Activated CD8-positive, alpha-beta T cell treated with anti-CD3 and anti-CD28 coated beads for 36 hours (primary cell): Measurements from ENCODE around the gene LRRTM1. TPM values are rescaled to one million over a fixed set of nuclear protein-coding genes. Genes with fewer than 3 reads are reported as not detected.

Source experiments
- ATAC-seq: fragments of 200-7000 bp; cut with Tn5 transposase; one replicate; pipeline ENCODE4 v1.10.0; 2021; ENCODE audit warnings: mild to moderate bottlenecking, moderate library complexity
- CTCF ChIA-PET: fragments of 350-600 bp; sonication (Branson Sonifier 250); formaldehyde crosslinking; loops from one replicate; lab custom pipeline; 2021; ENCODE audit warnings: antibody characterized with exemption; lab: Charles Lee
- POLR2A ChIA-PET: fragments of 350-600 bp; sonication (Branson Sonifier 250); formaldehyde crosslinking; loops from one replicate; lab custom pipeline; 2021; ENCODE audit warnings: antibody characterized with exemption; lab: Charles Lee
- DNase-seq: peaks from one replicate; pipeline ENCODE4 v3.0.0-alpha.2; 2020
- H3K27ac Mint-ChIP-seq: one replicate; pipeline ENCODE4 v1.8.0; 2021; ENCODE audit warnings: mild to moderate bottlenecking, mixed read lengths
- H3K27me3 Mint-ChIP-seq: one replicate; pipeline ENCODE4 v1.8.0; 2021; ENCODE audit warnings: mixed read lengths
- H3K36me3 Mint-ChIP-seq: one replicate; pipeline ENCODE4 v1.8.0; 2021; ENCODE audit warnings: low read depth, mixed read lengths
- H3K4me1 Mint-ChIP-seq: one replicate; pipeline ENCODE4 v1.8.0; 2021; ENCODE audit warnings: low read depth, mixed read lengths
- H3K4me3 Mint-ChIP-seq: one replicate; pipeline ENCODE4 v1.8.0; 2021; ENCODE audit warnings: mild to moderate bottlenecking, moderate library complexity, mixed read lengths
- H3K9me3 Mint-ChIP-seq: one replicate; pipeline ENCODE4 v1.8.0; 2021; ENCODE audit warnings: mixed read lengths
- intact Hi-C: fragments of 100-400 bp; cut with micrococcal nuclease; formaldehyde crosslinking; loops from one replicate; pipeline ENCODE4 v1.10.0; 2022
- total RNA-seq, 2 experiments: library from RNA; stranded (reverse); gene quantifications; one replicate each; pipeline ENCODE4 v1.2.3, GENCODE V29; 2021
- TF ChIP-seq, protein P1 (sequence below): fragments of 200-600 bp; IDR thresholded peaks from one replicate; pipeline ENCODE4 v1.8.0; 2022; ENCODE audit warnings: antibody characterized with exemption, mild to moderate bottlenecking

Gene LRRTM1
- total RNA-seq, 2 experiments from 2014 or later, result not detected

DNA sequence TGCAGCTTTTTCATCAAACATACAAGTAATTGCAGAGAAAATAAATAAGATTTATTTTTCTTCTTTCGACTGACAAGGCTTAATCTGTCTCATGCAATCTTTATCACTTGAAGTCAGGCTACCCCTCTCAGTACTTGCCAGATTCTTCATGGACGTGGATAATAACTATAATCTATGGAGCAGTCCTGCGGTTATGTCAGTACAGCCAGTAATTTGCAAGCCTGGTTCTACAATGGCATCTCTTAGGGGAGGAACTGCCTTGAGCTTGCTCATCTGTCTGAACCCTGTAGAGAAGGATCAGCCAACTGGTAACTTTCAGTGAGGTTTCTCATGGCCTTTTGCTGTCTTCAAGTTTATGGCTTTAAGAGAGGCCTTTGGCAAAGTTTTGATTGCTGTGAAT, 35.5 kb upstream of the LRRTM1 start:
- no peak overlapping the region for H3K27ac Mint-ChIP-seq
- no peak overlapping the region for H3K4me3 Mint-ChIP-seq
- intact Hi-C loops, result no loop called here
- ChIA-PET POLR2A (no interaction called here), CTCF (no interaction called here)
- TF ChIP-seq, protein P1, sequence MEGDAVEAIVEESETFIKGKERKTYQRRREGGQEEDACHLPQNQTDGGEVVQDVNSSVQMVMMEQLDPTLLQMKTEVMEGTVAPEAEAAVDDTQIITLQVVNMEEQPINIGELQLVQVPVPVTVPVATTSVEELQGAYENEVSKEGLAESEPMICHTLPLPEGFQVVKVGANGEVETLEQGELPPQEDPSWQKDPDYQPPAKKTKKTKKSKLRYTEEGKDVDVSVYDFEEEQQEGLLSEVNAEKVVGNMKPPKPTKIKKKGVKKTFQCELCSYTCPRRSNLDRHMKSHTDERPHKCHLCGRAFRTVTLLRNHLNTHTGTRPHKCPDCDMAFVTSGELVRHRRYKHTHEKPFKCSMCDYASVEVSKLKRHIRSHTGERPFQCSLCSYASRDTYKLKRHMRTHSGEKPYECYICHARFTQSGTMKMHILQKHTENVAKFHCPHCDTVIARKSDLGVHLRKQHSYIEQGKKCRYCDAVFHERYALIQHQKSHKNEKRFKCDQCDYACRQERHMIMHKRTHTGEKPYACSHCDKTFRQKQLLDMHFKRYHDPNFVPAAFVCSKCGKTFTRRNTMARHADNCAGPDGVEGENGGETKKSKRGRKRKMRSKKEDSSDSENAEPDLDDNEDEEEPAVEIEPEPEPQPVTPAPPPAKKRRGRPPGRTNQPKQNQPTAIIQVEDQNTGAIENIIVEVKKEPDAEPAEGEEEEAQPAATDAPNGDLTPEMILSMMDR, result no peak
- DNase-seq (no peak), ATAC-seq (no peak)
- H3K36me3 Mint-ChIP-seq, result no peaks in the 10 kb centered on the region
- no peaks in the 10 kb centered on the region for H3K4me1 Mint-ChIP-seq
- H3K9me3 Mint-ChIP-seq, result peaks cover 2% of the 10 kb centered on the region
- no peaks in the 10 kb centered on the region for H3K27me3 Mint-ChIP-seq

DNA sequence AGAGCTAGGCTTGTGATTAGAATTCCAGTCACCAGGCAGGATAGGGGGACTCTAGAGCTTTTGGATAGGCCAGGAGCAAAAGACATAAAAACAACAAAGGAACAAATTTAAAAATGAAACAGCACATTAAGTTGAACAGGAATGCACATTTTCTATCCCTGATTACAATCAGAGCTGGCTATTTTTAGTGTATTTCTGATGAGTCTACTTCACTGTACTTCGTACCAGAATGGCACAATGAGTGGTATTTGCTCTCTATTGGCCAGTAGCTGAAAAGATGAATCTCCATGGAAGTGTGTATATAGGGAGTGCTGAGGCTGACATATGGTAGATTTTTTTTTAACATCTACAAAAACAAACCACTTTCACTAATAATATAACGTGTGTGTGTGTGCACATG, 34.2 kb upstream of the LRRTM1 start:
- POLR2A ChIA-PET, result interaction anchor here (0.6 kb wide), 2 partner anchors 101 to 1224 kb away, joined by 3 read pairs; no protein-coding TSS in a partner anchor
- H3K4me3 Mint-ChIP-seq, result no peak overlapping the region
- intact Hi-C loops, result no loop called here
- H3K9me3 Mint-ChIP-seq, result peaks cover 2% of the 10 kb centered on the region
- ATAC-seq (no peak), DNase-seq (no peak)
- H3K27ac Mint-ChIP-seq, result no peak overlapping the region
- no peaks in the 10 kb centered on the region for H3K36me3 Mint-ChIP-seq
- CTCF ChIA-PET, result no interaction called here
- no peaks in the 10 kb centered on the region for H3K4me1 Mint-ChIP-seq
- TF ChIP-seq, protein P1, result no peak
- no peaks in the 10 kb centered on the region for H3K27me3 Mint-ChIP-seq

DNA sequence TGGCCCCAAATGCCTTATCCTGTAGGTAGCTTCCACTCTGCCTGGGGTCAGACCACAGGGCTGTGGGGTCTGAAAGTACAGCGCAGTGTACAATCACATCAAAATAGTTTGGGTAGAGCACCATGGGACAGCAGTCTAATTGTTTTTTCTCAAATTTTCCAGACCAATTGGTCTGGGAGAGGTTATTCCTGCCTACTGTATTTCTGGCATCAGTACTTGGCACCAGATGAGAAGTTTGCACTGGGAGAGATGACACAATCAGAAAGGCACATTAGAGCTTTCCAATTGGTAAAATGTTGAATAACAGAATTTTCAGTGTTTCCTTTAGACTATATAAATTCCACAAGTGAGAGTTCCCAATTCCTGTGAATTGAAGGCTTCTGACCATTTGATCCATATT, 30.9 kb upstream of the LRRTM1 start:
- Mint-ChIP-seq H3K9me3 (no peaks in the 10 kb centered on the region), H3K36me3 (no peaks in the 10 kb centered on the region), H3K27me3 (no peaks in the 10 kb centered on the region), H3K27ac (no peak overlapping the region), H3K4me1 (no peaks in the 10 kb centered on the region), H3K4me3 (no peak overlapping the region)
- ATAC-seq (no peak), DNase-seq (no peak)
- intact Hi-C loops, result no loop called here
- ChIA-PET POLR2A (no interaction called here), CTCF (no interaction called here)
- TF ChIP-seq, protein P1, result no peak

DNA sequence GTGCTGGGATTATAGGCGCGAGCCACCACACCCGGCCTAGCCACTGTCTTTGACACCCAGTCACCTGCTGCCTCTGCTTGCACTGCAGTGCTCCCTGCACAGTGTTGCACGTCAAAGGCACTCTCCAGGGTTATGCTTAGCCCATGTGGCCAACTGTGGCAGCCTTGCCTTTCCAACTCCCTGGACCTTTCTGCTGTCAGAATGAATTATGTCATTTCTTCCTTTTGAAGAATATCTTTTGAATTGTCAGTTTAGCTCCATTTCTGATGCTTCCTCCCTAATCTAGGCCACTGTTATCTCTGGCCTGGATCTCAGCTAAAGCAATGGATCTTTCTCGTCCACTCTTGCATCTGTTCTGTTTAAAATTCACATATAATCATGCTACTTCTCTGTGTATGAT, 29.3 kb upstream of the LRRTM1 start:
- Mint-ChIP-seq H3K4me3 (no peak overlapping the region), H3K36me3 (no peaks in the 10 kb centered on the region), H3K27me3 (no peaks in the 10 kb centered on the region), H3K9me3 (no peaks in the 10 kb centered on the region), H3K4me1 (no peaks in the 10 kb centered on the region), H3K27ac (no peak overlapping the region)
- ChIA-PET POLR2A (no interaction called here), CTCF (no interaction called here)
- intact Hi-C loops, result no loop called here
- no peak for DNase-seq
- TF ChIP-seq, protein P1, result no peak
- no peak for ATAC-seq

DNA sequence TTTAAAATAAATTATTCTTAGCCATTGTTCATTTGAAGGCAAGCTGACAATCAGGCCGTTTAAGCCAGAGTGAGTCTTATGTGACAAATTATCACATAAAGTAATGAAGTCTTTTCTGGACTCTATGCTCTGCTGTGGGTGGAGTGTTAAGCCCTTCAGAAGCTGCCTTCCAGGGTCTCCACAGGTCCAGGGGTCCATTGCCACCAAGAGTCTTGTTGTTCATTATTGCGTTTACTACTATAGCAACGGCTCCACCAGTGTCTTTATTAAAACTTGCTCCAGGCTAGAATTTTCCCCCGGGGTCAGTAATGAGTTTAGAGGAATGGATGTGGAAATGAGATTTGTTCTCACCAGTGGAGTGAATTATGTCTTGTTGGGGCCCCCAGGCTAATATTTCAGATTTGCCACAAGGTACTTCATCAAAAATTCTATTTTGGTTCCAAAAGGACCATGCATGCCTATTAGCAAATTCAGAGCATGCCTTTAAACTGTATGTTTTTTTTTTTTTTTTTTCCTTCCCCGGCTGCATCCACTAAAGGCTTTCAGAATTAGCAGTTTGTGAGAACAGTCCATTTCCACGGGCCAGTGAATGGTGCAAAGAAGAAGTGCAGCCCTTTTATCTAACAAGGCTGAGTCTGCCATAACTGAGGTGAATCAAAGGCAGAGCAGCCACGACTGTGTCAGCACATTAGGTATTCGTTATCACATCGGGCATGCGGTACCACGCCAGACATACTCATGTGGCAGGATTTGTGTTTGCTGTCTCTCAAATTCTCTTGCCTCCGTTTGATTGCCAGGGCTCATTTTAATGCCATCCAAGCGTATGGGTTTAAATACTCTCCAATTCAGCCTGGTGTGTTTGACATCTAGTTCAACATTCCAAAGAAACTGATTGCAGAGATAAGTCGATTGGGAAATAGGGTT, 26.2 kb upstream of the LRRTM1 start:
- no peaks in the 10 kb centered on the region for H3K4me1 Mint-ChIP-seq

More for the DNA sequence above, 26.2 kb upstream of the LRRTM1 start:
- Mint-ChIP-seq H3K27ac (no peak overlapping the region), H3K4me3 (no peak overlapping the region), H3K9me3 (no peaks in the 10 kb centered on the region), H3K36me3 (no peaks in the 10 kb centered on the region), H3K27me3 (peaks cover 3% of the 10 kb centered on the region)
- ATAC-seq (no peak), DNase-seq (no peak)
- TF ChIP-seq, protein P1, result no peak
- intact Hi-C loops, result no loop called here
- CTCF ChIA-PET, result no interaction called here
- POLR2A ChIA-PET, result no interaction called here
